HEK293 (cell line): ENCODE results near the gene RFK.
A peak's percentile ranks its signal among the peaks of the same experiment; 100 is the strongest.

ENCODE experiments used
- BCL11A ChIP-seq: fragments of 450-650 bp; formaldehyde crosslinking; IDR thresholded peaks from 2 replicates; pipeline ENCODE4 v1.5.1; 2016; ENCODE audit warnings: low read depth, missing biosample characterization, missing genetic modification characterization
- BCL11B ChIP-seq: fragments of 450-650 bp; formaldehyde crosslinking; IDR thresholded peaks from 2 replicates; pipeline ENCODE4 v1.5.1; 2016; ENCODE audit warnings: low read depth, missing biosample characterization, missing genetic modification characterization
- IKZF3 ChIP-seq: fragments of 450-650 bp; IDR thresholded peaks from 2 replicates; pipeline ENCODE4 v1.5.0; 2018; ENCODE audit warnings: missing biosample characterization, mild to moderate bottlenecking, missing genetic modification characterization, moderate library complexity
- KLF8 ChIP-seq: fragments of 450-650 bp; formaldehyde crosslinking; IDR thresholded peaks from 2 replicates; pipeline ENCODE4 v1.5.1; 2016; ENCODE audit warnings: missing biosample characterization, missing genetic modification characterization
- OSR2 ChIP-seq: fragments of 450-650 bp; formaldehyde crosslinking; IDR thresholded peaks from 2 replicates; pipeline ENCODE4 v1.5.1; 2016; ENCODE audit warnings: missing biosample characterization, missing genetic modification characterization
- PRDM1 ChIP-seq: fragments of 450-650 bp; formaldehyde crosslinking; IDR thresholded peaks from 2 replicates; pipeline ENCODE4; 2016; ENCODE audit warnings: missing biosample characterization, missing genetic modification characterization
- SP7 ChIP-seq: fragments of 450-650 bp; formaldehyde crosslinking; IDR thresholded peaks from 2 replicates; pipeline ENCODE4 v1.5.1; 2016; ENCODE audit warnings: missing biosample characterization, missing genetic modification characterization
- TRIM28 ChIP-seq: IDR thresholded peaks from 2 replicates; pipeline ENCODE4 v1.6.1; 2011; ENCODE audit warnings: low read length, control low read depth, borderline replicate concordance
- ZBTB1 ChIP-seq: fragments of 450-650 bp; formaldehyde crosslinking; IDR thresholded peaks from 2 replicates; pipeline ENCODE4 v1.5.1; 2016; ENCODE audit warnings: missing biosample characterization, missing genetic modification characterization
- ZBTB17 ChIP-seq: fragments of 450-650 bp; formaldehyde crosslinking; IDR thresholded peaks from 2 replicates; pipeline ENCODE4 v1.5.1; 2016; ENCODE audit warnings: missing biosample characterization, missing genetic modification characterization
- ZBTB21 ChIP-seq: fragments of 450-650 bp; formaldehyde crosslinking; IDR thresholded peaks from 2 replicates; pipeline ENCODE4 v1.5.1; 2017; ENCODE audit warnings: missing biosample characterization, missing genetic modification characterization
- ZEB2 ChIP-seq: fragments of 450-650 bp; formaldehyde crosslinking; IDR thresholded peaks from 2 replicates; pipeline ENCODE4 v1.5.1; 2016; ENCODE audit warnings: missing biosample characterization, missing genetic modification characterization
- ZFHX2 ChIP-seq: fragments of 450-650 bp; formaldehyde crosslinking; conservative IDR thresholded peaks from 2 replicates; pipeline ENCODE4 v1.5.1; 2016; ENCODE audit warnings: missing biosample characterization, missing genetic modification characterization
- ZFP37 ChIP-seq: fragments of 450-650 bp; formaldehyde crosslinking; IDR thresholded peaks from 2 replicates; pipeline ENCODE4 v1.5.1; 2016; ENCODE audit warnings: missing biosample characterization, missing genetic modification characterization
- ZNF324 ChIP-seq: fragments of 450-650 bp; formaldehyde crosslinking; IDR thresholded peaks from 2 replicates; pipeline ENCODE4 v1.5.1; 2016; ENCODE audit warnings: missing biosample characterization, missing genetic modification characterization
- ZNF366 ChIP-seq: fragments of 450-650 bp; formaldehyde crosslinking; conservative IDR thresholded peaks from 2 replicates; pipeline ENCODE4 v1.5.1; 2016; ENCODE audit warnings: missing biosample characterization, missing genetic modification characterization
- ZNF544 ChIP-seq: fragments of 450-650 bp; formaldehyde crosslinking; IDR thresholded peaks from 2 replicates; pipeline ENCODE4 v1.5.0; 2017; ENCODE audit warnings: missing biosample characterization, missing genetic modification characterization
- ZNF585B ChIP-seq: fragments of 450-650 bp; formaldehyde crosslinking; IDR thresholded peaks from 2 replicates; pipeline ENCODE4 v1.5.1; 2016; ENCODE audit warnings: missing biosample characterization, missing genetic modification characterization
- ZNF600 ChIP-seq: fragments of 450-650 bp; formaldehyde crosslinking; IDR thresholded peaks from 2 replicates; pipeline ENCODE4 v1.5.1; 2016; ENCODE audit warnings: missing biosample characterization, missing genetic modification characterization
- ZNF621 ChIP-seq: fragments of 450-650 bp; formaldehyde crosslinking; IDR thresholded peaks from 2 replicates; pipeline ENCODE4 v1.5.1; 2017; ENCODE audit warnings: missing biosample characterization, missing genetic modification characterization
- ZNF837 ChIP-seq: fragments of 450-650 bp; formaldehyde crosslinking; IDR thresholded peaks from 2 replicates; pipeline ENCODE4 v1.5.1; 2016; ENCODE audit warnings: missing biosample characterization, missing genetic modification characterization
- ZSCAN23 ChIP-seq: fragments of 450-650 bp; formaldehyde crosslinking; IDR thresholded peaks from 2 replicates; pipeline ENCODE4 v1.5.1; 2016; ENCODE audit warnings: missing biosample characterization, missing genetic modification characterization
- ZSCAN30 ChIP-seq: fragments of 450-650 bp; IDR thresholded peaks from 2 replicates; pipeline ENCODE4 v1.5.1; 2018; ENCODE audit warnings: missing biosample characterization, mild to moderate bottlenecking, missing genetic modification characterization, moderate library complexity
- ZXDB ChIP-seq: fragments of 450-650 bp; formaldehyde crosslinking; IDR thresholded peaks from 2 replicates; pipeline ENCODE4 v1.5.1; 2016; ENCODE audit warnings: missing biosample characterization, missing genetic modification characterization
- TF ChIP-seq, protein P1 (sequence below): fragments of 450-650 bp; formaldehyde crosslinking; conservative IDR thresholded peaks from 2 replicates; pipeline ENCODE4 v1.5.1; 2016; ENCODE audit warnings: low read depth, missing biosample characterization, missing genetic modification characterization
- TF ChIP-seq, protein P2 (sequence below): fragments of 450-650 bp; formaldehyde crosslinking; IDR thresholded peaks from 2 replicates; pipeline ENCODE4 v1.5.1; 2016; ENCODE audit warnings: missing biosample characterization, missing genetic modification characterization
- TF ChIP-seq, protein P3 (sequence below): fragments of 450-650 bp; formaldehyde crosslinking; IDR thresholded peaks from 2 replicates; pipeline ENCODE4 v1.5.1; 2016; ENCODE audit warnings: missing biosample characterization, missing genetic modification characterization
- TF ChIP-seq, protein P4 (sequence below): fragments of 450-650 bp; formaldehyde crosslinking; IDR thresholded peaks from 2 replicates; pipeline ENCODE4 v1.5.1; 2016; ENCODE audit warnings: missing biosample characterization, missing genetic modification characterization
- TF ChIP-seq, protein P5 (sequence below): fragments of 450-650 bp; IDR thresholded peaks from 2 replicates; pipeline ENCODE4 v1.5.1; 2018; ENCODE audit warnings: missing biosample characterization, missing genetic modification characterization
- TF ChIP-seq, protein P6 (sequence below): fragments of 450-650 bp; formaldehyde crosslinking; IDR thresholded peaks from 2 replicates; pipeline ENCODE4 v1.5.1; 2017; ENCODE audit warnings: missing biosample characterization, missing genetic modification characterization

Gene RFK

DNA sequence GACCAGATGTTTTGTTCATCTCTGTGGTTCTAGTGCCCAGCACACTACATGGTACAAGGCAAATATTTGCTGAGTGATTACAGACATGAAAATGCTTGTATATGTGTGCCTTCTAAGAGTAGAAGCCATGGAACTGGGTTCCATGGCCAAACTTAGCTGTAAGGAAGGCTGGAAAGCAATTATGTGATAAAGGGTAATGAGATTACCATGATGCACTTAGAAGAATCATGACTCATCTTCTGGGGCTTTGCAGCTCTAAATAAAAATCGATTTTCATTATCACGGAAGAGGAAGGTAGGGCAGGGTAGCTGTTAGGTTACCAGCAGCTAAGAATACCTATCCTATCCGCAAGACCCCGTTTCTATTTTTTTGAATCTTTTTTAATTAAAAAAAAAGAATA, 28.0 kb downstream of the RFK start (continued):
- no peak for TF ChIP-seq ZEB2 (tag by site-specific recombination)
- TF ChIP-seq KLF8, result peak; percentile 66
- TF ChIP-seq ZNF366 (tag by site-specific recombination), result peak; percentile 77
- TF ChIP-seq, protein P1, sequence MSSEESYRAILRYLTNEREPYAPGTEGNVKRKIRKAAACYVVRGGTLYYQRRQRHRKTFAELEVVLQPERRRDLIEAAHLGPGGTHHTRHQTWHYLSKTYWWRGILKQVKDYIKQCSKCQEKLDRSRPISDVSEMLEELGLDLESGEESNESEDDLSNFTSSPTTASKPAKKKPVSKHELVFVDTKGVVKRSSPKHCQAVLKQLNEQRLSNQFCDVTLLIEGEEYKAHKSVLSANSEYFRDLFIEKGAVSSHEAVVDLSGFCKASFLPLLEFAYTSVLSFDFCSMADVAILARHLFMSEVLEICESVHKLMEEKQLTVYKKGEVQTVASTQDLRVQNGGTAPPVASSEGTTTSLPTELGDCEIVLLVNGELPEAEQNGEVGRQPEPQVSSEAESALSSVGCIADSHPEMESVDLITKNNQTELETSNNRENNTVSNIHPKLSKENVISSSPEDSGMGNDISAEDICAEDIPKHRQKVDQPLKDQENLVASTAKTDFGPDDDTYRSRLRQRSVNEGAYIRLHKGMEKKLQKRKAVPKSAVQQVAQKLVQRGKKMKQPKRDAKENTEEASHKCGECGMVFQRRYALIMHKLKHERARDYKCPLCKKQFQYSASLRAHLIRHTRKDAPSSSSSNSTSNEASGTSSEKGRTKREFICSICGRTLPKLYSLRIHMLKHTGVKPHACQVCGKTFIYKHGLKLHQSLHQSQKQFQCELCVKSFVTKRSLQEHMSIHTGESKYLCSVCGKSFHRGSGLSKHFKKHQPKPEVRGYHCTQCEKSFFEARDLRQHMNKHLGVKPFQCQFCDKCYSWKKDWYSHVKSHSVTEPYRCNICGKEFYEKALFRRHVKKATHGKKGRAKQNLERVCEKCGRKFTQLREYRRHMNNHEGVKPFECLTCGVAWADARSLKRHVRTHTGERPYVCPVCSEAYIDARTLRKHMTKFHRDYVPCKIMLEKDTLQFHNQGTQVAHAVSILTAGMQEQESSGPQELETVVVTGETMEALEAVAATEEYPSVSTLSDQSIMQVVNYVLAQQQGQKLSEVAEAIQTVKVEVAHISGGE (tag by site-specific recombination), result no peak
- TF ChIP-seq, protein P2, sequence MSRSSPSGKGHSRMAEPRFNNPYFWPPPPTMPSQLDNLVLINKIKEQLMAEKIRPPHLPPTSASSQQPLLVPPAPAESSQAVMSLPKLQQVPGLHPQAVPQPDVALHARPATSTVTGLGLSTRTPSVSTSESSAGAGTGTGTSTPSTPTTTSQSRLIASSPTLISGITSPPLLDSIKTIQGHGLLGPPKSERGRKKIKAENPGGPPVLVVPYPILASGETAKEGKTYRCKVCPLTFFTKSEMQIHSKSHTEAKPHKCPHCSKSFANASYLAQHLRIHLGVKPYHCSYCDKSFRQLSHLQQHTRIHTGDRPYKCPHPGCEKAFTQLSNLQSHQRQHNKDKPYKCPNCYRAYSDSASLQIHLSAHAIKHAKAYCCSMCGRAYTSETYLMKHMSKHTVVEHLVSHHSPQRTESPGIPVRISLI (tag by site-specific recombination), result no peak
- TF ChIP-seq BCL11B (tag by site-specific recombination), result peak; percentile 37; the same call in 1 of the 2 replicates
- TF ChIP-seq ZNF600, result no peak
- 0 out of 2 replicates have a peak, but pooled peaks have one; percentile 20 for TF ChIP-seq BCL11A (tag by site-specific recombination)
- no peak for TF ChIP-seq ZNF837
- TF ChIP-seq ZBTB17 (tag by site-specific recombination), result peak; percentile 50; the same call in 1 of the 2 replicates
- TF ChIP-seq OSR2, result peak; percentile 45; the same call in 1 of the 2 replicates
- TF ChIP-seq ZXDB (tag by site-specific recombination), result peak; percentile 63
- peak; percentile 42; the same call in 1 of the 2 replicates for TF ChIP-seq SP7 (tag by site-specific recombination)
- TF ChIP-seq, protein P3, sequence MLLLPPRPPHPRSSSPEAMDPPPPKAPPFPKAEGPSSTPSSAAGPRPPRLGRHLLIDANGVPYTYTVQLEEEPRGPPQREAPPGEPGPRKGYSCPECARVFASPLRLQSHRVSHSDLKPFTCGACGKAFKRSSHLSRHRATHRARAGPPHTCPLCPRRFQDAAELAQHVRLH, result 0 out of 2 replicates have a peak, but pooled peaks have one; percentile 25
- TF ChIP-seq ZNF585B (tag by site-specific recombination), result no peak
- TF ChIP-seq ZNF324 (tag by site-specific recombination), result 0 out of 2 replicates have a peak, but pooled peaks have one; percentile 44
- TF ChIP-seq ZSCAN30 (tag by site-specific recombination), result peak; percentile 72; the same call in 1 of the 2 replicates
- TF ChIP-seq ZFHX2 (tag by site-specific recombination), result no peak
- TF ChIP-seq ZBTB1 (tag by site-specific recombination), result no peak
- TF ChIP-seq, protein P4, sequence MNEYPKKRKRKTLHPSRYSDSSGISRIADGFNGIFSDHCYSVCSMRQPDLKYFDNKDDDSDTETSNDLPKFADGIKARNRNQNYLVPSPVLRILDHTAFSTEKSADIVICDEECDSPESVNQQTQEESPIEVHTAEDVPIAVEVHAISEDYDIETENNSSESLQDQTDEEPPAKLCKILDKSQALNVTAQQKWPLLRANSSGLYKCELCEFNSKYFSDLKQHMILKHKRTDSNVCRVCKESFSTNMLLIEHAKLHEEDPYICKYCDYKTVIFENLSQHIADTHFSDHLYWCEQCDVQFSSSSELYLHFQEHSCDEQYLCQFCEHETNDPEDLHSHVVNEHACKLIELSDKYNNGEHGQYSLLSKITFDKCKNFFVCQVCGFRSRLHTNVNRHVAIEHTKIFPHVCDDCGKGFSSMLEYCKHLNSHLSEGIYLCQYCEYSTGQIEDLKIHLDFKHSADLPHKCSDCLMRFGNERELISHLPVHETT, result 0 out of 2 replicates have a peak, but pooled peaks have one; percentile 26
- TF ChIP-seq ZFP37 (tag by site-specific recombination), result no peak
- no peak for TF ChIP-seq ZBTB21
- TF ChIP-seq ZNF544 (tag by site-specific recombination), result no peak
- no peak for TF ChIP-seq ZSCAN23 (tag by site-specific recombination)
- TF ChIP-seq, protein P5, sequence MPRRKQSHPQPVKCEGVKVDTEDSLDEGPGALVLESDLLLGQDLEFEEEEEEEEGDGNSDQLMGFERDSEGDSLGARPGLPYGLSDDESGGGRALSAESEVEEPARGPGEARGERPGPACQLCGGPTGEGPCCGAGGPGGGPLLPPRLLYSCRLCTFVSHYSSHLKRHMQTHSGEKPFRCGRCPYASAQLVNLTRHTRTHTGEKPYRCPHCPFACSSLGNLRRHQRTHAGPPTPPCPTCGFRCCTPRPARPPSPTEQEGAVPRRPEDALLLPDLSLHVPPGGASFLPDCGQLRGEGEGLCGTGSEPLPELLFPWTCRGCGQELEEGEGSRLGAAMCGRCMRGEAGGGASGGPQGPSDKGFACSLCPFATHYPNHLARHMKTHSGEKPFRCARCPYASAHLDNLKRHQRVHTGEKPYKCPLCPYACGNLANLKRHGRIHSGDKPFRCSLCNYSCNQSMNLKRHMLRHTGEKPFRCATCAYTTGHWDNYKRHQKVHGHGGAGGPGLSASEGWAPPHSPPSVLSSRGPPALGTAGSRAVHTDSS (tag by site-specific recombination), result 0 out of 2 replicates have a peak, but pooled peaks have one; percentile 34
- TF ChIP-seq, protein P6, sequence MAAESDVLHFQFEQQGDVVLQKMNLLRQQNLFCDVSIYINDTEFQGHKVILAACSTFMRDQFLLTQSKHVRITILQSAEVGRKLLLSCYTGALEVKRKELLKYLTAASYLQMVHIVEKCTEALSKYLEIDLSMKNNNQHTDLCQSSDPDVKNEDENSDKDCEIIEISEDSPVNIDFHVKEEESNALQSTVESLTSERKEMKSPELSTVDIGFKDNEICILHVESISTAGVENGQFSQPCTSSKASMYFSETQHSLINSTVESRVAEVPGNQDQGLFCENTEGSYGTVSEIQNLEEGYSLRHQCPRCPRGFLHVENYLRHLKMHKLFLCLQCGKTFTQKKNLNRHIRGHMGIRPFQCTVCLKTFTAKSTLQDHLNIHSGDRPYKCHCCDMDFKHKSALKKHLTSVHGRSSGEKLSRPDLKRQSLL (tag by site-specific recombination), result no peak
- 0 out of 2 replicates have a peak, but pooled peaks have one; percentile 41 for TF ChIP-seq IKZF3
- TF ChIP-seq PRDM1 (tag by site-specific recombination), result peak; percentile 28; the same call in 1 of the 2 replicates
- no peak for TF ChIP-seq ZNF621
- TF ChIP-seq TRIM28, result no peak
- TF ChIP-seq, all 188 proteins: peak for 24
